Sigmoid colon (tissue), 7 donors: Measurements from ENCODE around the gene CDH13. TPM values are rescaled to one million over a fixed set of nuclear protein-coding genes. Genes with fewer than 3 reads are reported as not detected.

Source experiments
- DNase-seq: peaks from one replicate; pipeline ENCODE4 v3.0.0-alpha.2; 2019
- H3K27ac ChIP-seq, 4 donors: fragments of 200-600 bp; sonication (generic); one replicate each; pipeline ENCODE4 v1.5.1; 2016 to 2019; ENCODE audit warnings: mild to moderate bottlenecking in 1 of 4
- H3K27me3 ChIP-seq, 3 donors: fragments of 200-600 bp; sonication (generic); one replicate each; pipeline ENCODE4 v1.5.1; 2019; ENCODE audit warnings: mild to moderate bottlenecking in 1 of 3
- H3K36me3 ChIP-seq, 4 donors: fragments of 200-600 bp; sonication (generic); one replicate each; pipeline ENCODE4 v1.5.1; 2016 to 2019
- H3K4me1 ChIP-seq, 4 donors: fragments of 200-600 bp; sonication (generic); one replicate each; pipeline ENCODE4 v1.5.1; 2017 to 2019
- H3K4me3 ChIP-seq, 4 donors: fragments of 200-600 bp; sonication (generic); one replicate each; pipeline ENCODE4 v1.5.1; 2017 to 2019; ENCODE audit warnings: mild to moderate bottlenecking in 2 of 4, moderate library complexity in 1 of 4
- H3K9me3 ChIP-seq, 4 donors: fragments of 200-600 bp in 3 of 4; sonication (generic) in 3 of 4; one replicate each; pipeline versions ENCODE4 v1.5.1 to v1.6.1; 2013 to 2019
- EP300 ChIP-seq, 4 donors: sonication (generic); formaldehyde crosslinking; IDR thresholded peaks; one replicate each; pipeline ENCODE4 v1.6.1; 2017; ENCODE audit warnings: antibody characterized with exemption in 4 of 4
- POLR2A ChIP-seq, 2 donors: fragments of 450-650 bp; IDR thresholded peaks; one replicate each; pipeline ENCODE4 v1.6.1; 2016; ENCODE audit warnings: antibody characterized with exemption in 2 of 2, mild to moderate bottlenecking in 2 of 2, moderate library complexity in 2 of 2
- POLR2AphosphoS5 ChIP-seq, 4 donors: sonication (generic); formaldehyde crosslinking; IDR thresholded peaks; one replicate each; pipeline ENCODE4 v1.6.1; 2017; ENCODE audit warnings: antibody characterized with exemption in 4 of 4
- WGBS, 2 donors: extraction: QIAGEN DNeasy Blood & Tissue Kit; methylation state at CpG; one replicate each; pipeline ENCODE4 v1.1.7; 2013; 5-methylcytosine and 5-hydroxymethylcytosine counted together
- intact Hi-C: fragments of 100-400 bp; cut with DNase I; formaldehyde crosslinking; loops from one replicate; pipeline ENCODE4 v1.15.1; 2023
- polyA plus RNA-seq, 3 donors: library from polyadenylated mRNA; stranded (reverse); fragments of 200-250 nt; gene quantifications; one replicate each; pipeline ENCODE4 v1.2.3, GENCODE V29; 2013
- total RNA-seq, 4 donors: library from RNA; depleted of rRNA; stranded (reverse); fragments of >200 nt; gene quantifications; one replicate each; pipeline ENCODE4 v1.1.0, GENCODE V29; 2016
- TF ChIP-seq, protein P1 (sequence below), 4 experiments: fragments of 450-650 bp in 3 of 4; fragments of 200-600 bp in 1 of 4; IDR thresholded peaks; one replicate each; pipeline ENCODE4 v1.5.1; 2016 to 2019; ENCODE audit warnings: antibody characterized with exemption in 4 of 4, mild to moderate bottlenecking in 3 of 4, moderate library complexity in 2 of 4
- donor health status: healthy with polysubstance abuse.
- donor health status: Bipolar disorder and iron deficiency.
- donor health status: healthy.

The CDH13 gene
- total and polyA plus RNA-seq, 7 donors, result 0.60 to 17.6 (median 11.8) TPM

DNA sequence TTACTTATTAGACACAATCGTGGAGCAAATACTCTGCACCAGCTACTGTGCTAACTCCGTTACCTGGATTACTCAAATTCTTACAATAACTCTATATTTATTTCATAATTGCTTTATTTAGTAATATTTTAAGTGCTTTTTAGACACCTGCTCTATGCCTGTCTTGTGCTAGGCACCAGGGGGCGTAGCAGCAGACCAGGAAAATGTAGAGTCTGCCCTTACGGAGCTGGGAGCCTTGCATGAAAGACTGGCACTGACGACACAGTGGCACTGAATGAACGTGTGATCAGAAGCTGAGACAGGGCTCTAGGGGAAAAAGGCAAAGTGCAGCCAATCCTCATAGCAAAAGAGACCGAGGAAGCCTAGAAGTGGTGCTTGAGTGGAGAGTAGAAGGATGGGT, 486.5 kb downstream of the CDH13 start:
- Histone ChIP-seq H3K27me3 (no peaks in the 10 kb centered on the region), H3K36me3 (no peaks in the 10 kb centered on the region), H3K4me3 (no peak overlapping the region), H3K4me1 (no peaks in the 10 kb centered on the region), H3K27ac (no peak overlapping the region), H3K9me3 (no peaks in the 10 kb centered on the region)
- no peak for DNase-seq
- no peak for TF ChIP-seq POLR2A (IDR thresholded peaks at IDR 0.05)
- TF ChIP-seq POLR2AphosphoS5 (IDR thresholded peaks at IDR 0.05), result no peak
- TF ChIP-seq EP300 (IDR thresholded peaks at IDR 0.05), result no peak
- TF ChIP-seq, protein P1, sequence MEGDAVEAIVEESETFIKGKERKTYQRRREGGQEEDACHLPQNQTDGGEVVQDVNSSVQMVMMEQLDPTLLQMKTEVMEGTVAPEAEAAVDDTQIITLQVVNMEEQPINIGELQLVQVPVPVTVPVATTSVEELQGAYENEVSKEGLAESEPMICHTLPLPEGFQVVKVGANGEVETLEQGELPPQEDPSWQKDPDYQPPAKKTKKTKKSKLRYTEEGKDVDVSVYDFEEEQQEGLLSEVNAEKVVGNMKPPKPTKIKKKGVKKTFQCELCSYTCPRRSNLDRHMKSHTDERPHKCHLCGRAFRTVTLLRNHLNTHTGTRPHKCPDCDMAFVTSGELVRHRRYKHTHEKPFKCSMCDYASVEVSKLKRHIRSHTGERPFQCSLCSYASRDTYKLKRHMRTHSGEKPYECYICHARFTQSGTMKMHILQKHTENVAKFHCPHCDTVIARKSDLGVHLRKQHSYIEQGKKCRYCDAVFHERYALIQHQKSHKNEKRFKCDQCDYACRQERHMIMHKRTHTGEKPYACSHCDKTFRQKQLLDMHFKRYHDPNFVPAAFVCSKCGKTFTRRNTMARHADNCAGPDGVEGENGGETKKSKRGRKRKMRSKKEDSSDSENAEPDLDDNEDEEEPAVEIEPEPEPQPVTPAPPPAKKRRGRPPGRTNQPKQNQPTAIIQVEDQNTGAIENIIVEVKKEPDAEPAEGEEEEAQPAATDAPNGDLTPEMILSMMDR (IDR thresholded peaks at IDR 0.05), result no peak
- intact Hi-C loops, result no loop called here
- 33 to 41% methylated on average over 7 of the region's 7 CpGs for WGBS, 2 donors

DNA sequence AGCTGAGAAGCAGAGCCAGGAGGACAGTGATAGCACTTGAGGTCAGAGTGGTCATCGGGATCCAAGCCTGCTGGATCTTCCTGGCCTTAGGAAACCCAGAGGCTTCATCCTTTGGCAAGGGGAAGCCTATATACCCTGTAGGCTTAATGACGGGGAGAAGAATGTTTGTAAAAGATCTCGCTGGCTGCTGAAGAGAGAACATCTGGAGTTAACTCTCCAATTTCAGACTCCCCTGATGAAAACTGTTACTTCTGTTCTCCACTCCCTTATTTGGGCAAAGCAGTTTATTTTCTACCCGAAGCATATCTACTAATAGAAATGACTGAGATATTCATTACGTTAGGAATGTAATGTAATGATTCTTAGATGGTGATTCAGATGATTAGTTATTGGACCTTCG, 487.0 kb downstream of the CDH13 start:
- Histone ChIP-seq H3K4me3 (no peak overlapping the region), H3K9me3 (no peaks in the 10 kb centered on the region), H3K36me3 (no peaks in the 10 kb centered on the region), H3K27ac (no peak overlapping the region), H3K27me3 (no peaks in the 10 kb centered on the region), H3K4me1 (no peaks in the 10 kb centered on the region)
- intact Hi-C loops, result no loop called here
- TF ChIP-seq POLR2A (IDR thresholded peaks at IDR 0.05) (no peak), EP300 (IDR thresholded peaks at IDR 0.05) (no peak), POLR2AphosphoS5 (IDR thresholded peaks at IDR 0.05) (no peak)
- TF ChIP-seq, protein P1 (IDR thresholded peaks at IDR 0.05), result no peak
- 72 to 83% methylated on average over 6 of the region's 6 CpGs for WGBS, 2 donors
- DNase-seq, result no peak

DNA sequence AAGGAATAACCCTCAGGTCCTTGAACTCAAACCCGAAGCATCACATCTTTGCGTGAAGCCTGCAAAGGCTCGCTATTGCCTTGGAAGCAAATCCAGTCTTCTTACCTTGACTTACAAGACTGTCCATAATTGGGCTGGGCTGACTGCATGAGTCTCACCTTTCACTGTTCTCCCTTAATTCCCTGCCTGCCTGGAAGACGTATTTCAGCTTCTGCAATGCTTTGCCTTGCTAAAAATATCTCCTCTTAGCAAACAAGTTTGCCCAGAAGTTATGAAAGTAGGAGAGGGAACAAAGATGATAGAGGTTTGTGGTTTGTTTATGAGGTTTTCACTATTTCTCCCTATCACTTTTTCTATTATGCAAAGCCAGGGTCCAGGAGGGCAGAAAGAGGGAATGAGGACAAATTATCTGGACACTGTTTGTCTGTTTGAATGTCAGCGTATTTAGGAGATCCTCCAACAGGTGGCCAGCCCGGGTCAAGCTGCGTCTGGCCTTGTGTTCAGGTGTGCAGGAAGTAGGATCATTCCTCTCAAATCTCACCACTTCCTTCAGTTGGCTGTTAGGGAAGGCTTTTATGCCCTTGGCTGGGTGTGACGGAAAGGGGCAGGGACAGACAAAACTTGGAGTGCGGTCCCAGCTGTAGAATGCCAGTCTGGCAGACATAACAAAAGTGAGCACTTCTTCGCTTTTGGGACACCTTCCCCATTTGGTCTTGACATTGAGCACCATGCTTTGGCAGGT, 488.9 kb downstream of the CDH13 start:
- intact Hi-C loops, result no loop called here
- DNase-seq, result no peak
- WGBS, 2 donors, result 45 to 62% methylated on average over 10 of the region's 10 CpGs
- Histone ChIP-seq H3K27ac (no peak overlapping the region), H3K27me3 (no peaks in the 10 kb centered on the region), H3K4me3 (no peak overlapping the region), H3K4me1 (no peaks in the 10 kb centered on the region), H3K36me3 (no peaks in the 10 kb centered on the region), H3K9me3 (no peaks in the 10 kb centered on the region)
- TF ChIP-seq, protein P1 (IDR thresholded peaks at IDR 0.05), result no peak
- TF ChIP-seq POLR2A (IDR thresholded peaks at IDR 0.05) (no peak), EP300 (IDR thresholded peaks at IDR 0.05) (no peak), POLR2AphosphoS5 (IDR thresholded peaks at IDR 0.05) (no peak)

DNA sequence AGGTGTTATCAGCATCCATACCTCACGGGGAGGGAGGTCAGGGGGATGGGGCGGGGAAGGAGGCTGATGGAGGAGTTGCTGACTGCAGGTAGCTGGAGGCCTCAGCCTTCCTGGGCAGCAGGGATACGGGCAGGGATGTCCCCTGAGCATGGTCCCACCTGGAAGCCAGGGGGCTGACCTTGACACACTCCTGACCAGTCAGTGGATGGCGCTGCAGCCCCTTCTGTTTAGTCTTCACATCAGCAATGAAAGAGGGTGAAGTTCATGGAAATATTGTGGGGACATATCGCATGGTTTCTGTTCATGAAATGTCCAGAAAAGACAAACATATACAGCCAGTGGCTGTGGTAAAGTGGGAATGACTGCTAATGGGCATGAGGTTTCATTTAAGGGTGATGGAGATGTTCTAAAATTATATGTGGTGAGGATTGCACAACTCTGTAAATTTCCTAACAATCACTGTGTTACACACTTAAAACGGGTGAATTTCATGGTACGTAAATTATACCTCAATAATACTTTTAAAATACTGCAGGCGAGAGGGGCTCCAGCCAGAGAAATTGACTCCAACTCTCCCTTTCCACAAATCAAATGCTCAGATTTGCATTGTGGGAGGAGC, 489.6 kb downstream of the CDH13 start:
- Histone ChIP-seq H3K9me3 (no peaks in the 10 kb centered on the region), H3K27me3 (no peaks in the 10 kb centered on the region), H3K4me1 (no peaks in the 10 kb centered on the region), H3K27ac (no peak overlapping the region), H3K4me3 (no peak overlapping the region), H3K36me3 (no peaks in the 10 kb centered on the region)
- WGBS, 2 donors, result 75 to 86% methylated on average over 8 of the region's 8 CpGs
- no peak for DNase-seq
- intact Hi-C loops, result no loop called here
- TF ChIP-seq POLR2A (IDR thresholded peaks at IDR 0.05), result no peak
- TF ChIP-seq, protein P1 (IDR thresholded peaks at IDR 0.05), result no peak
- TF ChIP-seq POLR2AphosphoS5 (IDR thresholded peaks at IDR 0.05), result no peak
- no peak for TF ChIP-seq EP300 (IDR thresholded peaks at IDR 0.05)
